Measurements from ENCODE around the gene PLCD4.

The PLCD4 gene

DNA sequence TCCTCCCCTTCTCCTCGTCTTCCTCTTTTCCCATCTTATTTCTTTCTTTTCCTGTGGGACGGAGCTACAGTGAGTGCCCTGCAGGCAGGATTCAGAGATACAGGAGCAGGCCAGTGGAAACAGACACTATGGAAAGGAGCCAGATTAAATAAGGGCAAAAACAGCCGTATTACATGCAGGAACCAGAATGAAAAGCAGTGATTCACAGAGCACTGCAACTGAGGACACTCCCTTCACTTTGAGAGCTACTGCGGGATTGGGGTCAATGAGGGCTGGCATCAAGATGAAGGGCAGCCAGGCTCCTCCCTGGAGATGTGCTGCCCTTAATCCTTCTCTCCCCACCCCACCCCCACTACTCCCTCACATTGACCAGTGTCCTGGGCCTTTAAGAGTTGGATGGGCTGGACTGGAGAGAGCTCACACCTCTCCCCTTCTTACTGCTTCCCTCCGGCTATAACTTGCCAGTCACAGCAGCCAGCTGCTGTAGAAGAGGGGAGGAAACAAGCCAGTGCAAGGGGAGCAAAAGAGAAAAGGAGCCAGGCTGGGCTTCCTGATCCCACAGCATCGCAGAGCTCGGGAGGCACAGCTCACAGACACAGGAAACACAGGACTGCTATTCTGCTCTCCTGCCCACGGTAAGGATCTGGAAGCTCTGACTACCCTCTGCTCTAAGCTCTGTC, at the start of gene PLCD4:
Gene PLCD4 (plus strand): TSS at position 464 of the 680 bp plus-strand sequence. CDS start 7,841 bp downstream, outside the sequence.
- H3K79me2 ChIP-seq (ENCODE audit: insufficient read depth, low read length), result no peaks in the 10 kb centered on the region
- H2AFZ ChIP-seq (ENCODE audit: low read length), result no peak within 1 kb of the TSS
- TF ChIP-seq EZH2 (IDR thresholded peaks at IDR 0.05; ENCODE audit: borderline replicate concordance, low read length), result no peak
- TF ChIP-seq, protein P1, sequence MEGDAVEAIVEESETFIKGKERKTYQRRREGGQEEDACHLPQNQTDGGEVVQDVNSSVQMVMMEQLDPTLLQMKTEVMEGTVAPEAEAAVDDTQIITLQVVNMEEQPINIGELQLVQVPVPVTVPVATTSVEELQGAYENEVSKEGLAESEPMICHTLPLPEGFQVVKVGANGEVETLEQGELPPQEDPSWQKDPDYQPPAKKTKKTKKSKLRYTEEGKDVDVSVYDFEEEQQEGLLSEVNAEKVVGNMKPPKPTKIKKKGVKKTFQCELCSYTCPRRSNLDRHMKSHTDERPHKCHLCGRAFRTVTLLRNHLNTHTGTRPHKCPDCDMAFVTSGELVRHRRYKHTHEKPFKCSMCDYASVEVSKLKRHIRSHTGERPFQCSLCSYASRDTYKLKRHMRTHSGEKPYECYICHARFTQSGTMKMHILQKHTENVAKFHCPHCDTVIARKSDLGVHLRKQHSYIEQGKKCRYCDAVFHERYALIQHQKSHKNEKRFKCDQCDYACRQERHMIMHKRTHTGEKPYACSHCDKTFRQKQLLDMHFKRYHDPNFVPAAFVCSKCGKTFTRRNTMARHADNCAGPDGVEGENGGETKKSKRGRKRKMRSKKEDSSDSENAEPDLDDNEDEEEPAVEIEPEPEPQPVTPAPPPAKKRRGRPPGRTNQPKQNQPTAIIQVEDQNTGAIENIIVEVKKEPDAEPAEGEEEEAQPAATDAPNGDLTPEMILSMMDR (IDR thresholded peaks at IDR 0.05; ENCODE audit: low read length), result no peak
- no peaks in the 10 kb centered on the region for H3K36me3 ChIP-seq (ENCODE audit: insufficient read depth, low read length)
- no peaks in the 10 kb centered on the region for H3K9me2 ChIP-seq (ENCODE audit: low read depth, low read length)
- no peaks in the 10 kb centered on the region for H3K27me3 ChIP-seq (ENCODE audit: insufficient read depth, low read length)
- H3K9ac ChIP-seq (ENCODE audit: low read length), result no peak within 1 kb of the TSS
- no peaks in the 10 kb centered on the region for H3K9me3 ChIP-seq (ENCODE audit: low read length)
- no peak within 1 kb of the TSS for H3K4me2 ChIP-seq (ENCODE audit: low read length)
- no peaks in the 10 kb centered on the region for H3F3A ChIP-seq (ENCODE audit: insufficient read depth, low read length)
- H4K20me1 ChIP-seq (ENCODE audit: insufficient read depth, low read length), result no peaks in the 10 kb centered on the region
- H3K4me3 ChIP-seq (ENCODE audit: low read depth, low read length, poor library complexity, severe bottlenecking), result no peak within 1 kb of the TSS
- H3K27ac ChIP-seq (ENCODE audit: low read depth, low read length, poor library complexity, severe bottlenecking), result no peak within 1 kb of the TSS
- no peaks in the 10 kb centered on the region for H3K4me1 ChIP-seq (ENCODE audit: insufficient read depth, low read length, severe bottlenecking)

DNA sequence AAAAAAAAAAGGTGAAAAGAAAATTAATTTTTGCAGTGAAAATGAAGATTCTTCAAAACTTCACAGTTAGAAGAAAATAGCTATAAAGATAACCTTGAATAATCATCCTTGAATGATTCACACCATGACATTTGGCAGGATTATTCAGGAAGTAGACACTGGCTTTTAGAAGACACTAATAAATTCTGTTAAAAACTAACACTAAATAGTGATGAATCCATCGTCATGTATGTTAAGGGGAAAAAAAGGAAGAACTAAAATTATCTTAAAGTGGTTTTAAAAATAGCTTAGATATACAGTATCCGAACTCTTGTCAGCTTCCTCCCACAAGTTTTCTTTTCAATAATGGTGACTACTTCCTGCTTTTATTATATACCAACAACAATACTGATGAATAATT, 49.8 kb upstream of the PLCD4 start:
- no peak for TF ChIP-seq EZH2 (IDR thresholded peaks at IDR 0.05; ENCODE audit: borderline replicate concordance, low read length)
- TF ChIP-seq, protein P1 (IDR thresholded peaks at IDR 0.05; ENCODE audit: low read length), result no peak

DNA sequence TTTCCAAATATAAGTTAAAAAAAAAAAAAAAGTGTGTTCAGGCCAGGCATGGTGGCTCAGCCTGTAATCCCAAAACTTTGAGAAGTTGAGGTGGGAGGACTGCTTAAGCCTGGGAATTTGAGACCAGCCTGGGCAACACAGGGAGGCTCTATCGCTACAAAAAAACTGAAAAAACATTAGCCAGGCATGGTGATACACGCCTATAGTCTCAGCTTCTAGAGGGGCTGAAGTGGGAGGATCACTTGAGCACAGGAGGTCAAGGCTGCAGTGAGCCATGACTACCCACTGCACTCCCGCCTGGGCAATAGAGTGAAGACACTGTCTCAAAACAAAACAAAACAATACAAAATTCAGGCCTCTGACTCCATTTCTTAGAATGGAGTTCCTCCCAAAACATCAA, 48.7 kb upstream of the PLCD4 start:
- peaks cover 95% of the 10 kb centered on the region for H3K36me3 ChIP-seq (ENCODE audit: insufficient read depth, low read length)
- TF ChIP-seq, protein P1 (IDR thresholded peaks at IDR 0.05; ENCODE audit: low read length), result no peak
- no peak for TF ChIP-seq EZH2 (IDR thresholded peaks at IDR 0.05; ENCODE audit: borderline replicate concordance, low read length)
- 0 out of 2 replicates have a peak, but pooled peaks cover 1% of the 10 kb centered on the region for H3K79me2 ChIP-seq (ENCODE audit: insufficient read depth, low read length)

More for the DNA sequence above, 49.8 kb upstream of the PLCD4 start:
- no peak overlapping the region for H3K4me3 ChIP-seq (ENCODE audit: low read depth, low read length, poor library complexity, severe bottlenecking)
- H3K9me2 ChIP-seq (ENCODE audit: low read depth, low read length), result no peaks in the 10 kb centered on the region
- H3K27me3 ChIP-seq (ENCODE audit: insufficient read depth, low read length), result no peaks in the 10 kb centered on the region
- H3K36me3 ChIP-seq (ENCODE audit: insufficient read depth, low read length), result peaks cover 96% of the 10 kb centered on the region
- H3F3A ChIP-seq (ENCODE audit: insufficient read depth, low read length), result 0 out of 2 replicates have a peak, but pooled peaks cover 4% of the 10 kb centered on the region
- H3K4me2 ChIP-seq (ENCODE audit: low read length), result no peak overlapping the region
- H3K9me3 ChIP-seq (ENCODE audit: low read length), result no peaks in the 10 kb centered on the region
- H3K27ac ChIP-seq (ENCODE audit: low read depth, low read length, poor library complexity, severe bottlenecking), result no peak overlapping the region
- no peak overlapping the region for H2AFZ ChIP-seq (ENCODE audit: low read length)
- H3K79me2 ChIP-seq (ENCODE audit: insufficient read depth, low read length), result no peaks in the 10 kb centered on the region
- H4K20me1 ChIP-seq (ENCODE audit: insufficient read depth, low read length), result no peaks in the 10 kb centered on the region
- H3K9ac ChIP-seq (ENCODE audit: low read length), result no peak overlapping the region
- H3K4me1 ChIP-seq (ENCODE audit: insufficient read depth, low read length, severe bottlenecking), result no peaks in the 10 kb centered on the region

More for the DNA sequence above, 48.7 kb upstream of the PLCD4 start:
- Histone ChIP-seq H3F3A (ENCODE audit: insufficient read depth, low read length) (0 out of 2 replicates have a peak, but pooled peaks cover 4% of the 10 kb centered on the region), H3K9ac (ENCODE audit: low read length) (no peak overlapping the region), H3K4me1 (ENCODE audit: insufficient read depth, low read length, severe bottlenecking) (no peaks in the 10 kb centered on the region), H3K27me3 (ENCODE audit: insufficient read depth, low read length) (no peaks in the 10 kb centered on the region), H3K27ac (ENCODE audit: low read depth, low read length, poor library complexity, severe bottlenecking) (no peak overlapping the region), H2AFZ (ENCODE audit: low read length) (no peak overlapping the region), H3K9me3 (ENCODE audit: low read length) (no peaks in the 10 kb centered on the region), H3K9me2 (ENCODE audit: low read depth, low read length) (no peaks in the 10 kb centered on the region), H3K4me2 (ENCODE audit: low read length) (no peak overlapping the region), H4K20me1 (ENCODE audit: insufficient read depth, low read length) (no peaks in the 10 kb centered on the region), H3K4me3 (ENCODE audit: low read depth, low read length, poor library complexity, severe bottlenecking) (no peak overlapping the region)
